ENCODE measurements around the gene IGFL1. TPM values are rescaled to one million over a fixed set of nuclear protein-coding genes. Genes with fewer than 3 reads are reported as not detected.
"Not testable (repeated sequence)": the region's sequence is repeated elsewhere in the genome, so short reads cannot be mapped to it uniquely, and the experiment has no call there.

The IGFL1 gene
- total RNA-seq, 1 experiment from 2014 or later: not detected

DNA sequence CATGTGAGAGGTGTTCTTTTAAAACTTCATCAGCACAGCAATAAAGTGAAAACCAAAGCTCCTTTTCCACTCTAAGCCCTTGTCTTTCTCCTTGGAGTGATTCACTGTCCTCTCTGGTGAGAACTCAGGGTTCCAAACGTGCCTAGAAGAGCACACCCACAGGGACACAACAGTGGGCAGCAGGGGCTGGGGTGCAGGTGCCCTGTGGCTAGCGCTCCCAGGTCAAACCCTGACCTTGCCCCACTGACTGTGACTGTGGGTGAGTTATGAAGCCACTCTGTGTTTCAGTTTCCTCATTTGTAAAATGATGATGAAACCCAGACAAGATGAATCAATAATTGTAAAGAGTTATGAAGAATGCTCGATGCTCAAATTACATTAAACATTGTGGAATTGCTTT is 37.6 kb upstream of the IGFL1 start:
- no peak overlapping the region for H3K4me2 ChIP-seq (ENCODE audit: low read length)
- intact Hi-C loops (cut with micrococcal nuclease): no loop called here
- BruUV-seq (replicated peaks): no TSS peak

GRCh38 chr19:46192626-46192991 is 36.9 kb upstream of the IGFL1 start:
- DNase-seq (ENCODE audit: low read depth, low spot score); H3K27ac ChIP-seq (ENCODE audit: low read depth, low read length); H3K36me3 ChIP-seq (ENCODE audit: control insufficient read depth in 1 of 2, insufficient read depth in 2 of 2, low read length in 2 of 2); intact Hi-C loops (cut with micrococcal nuclease); POLR2A ChIA-PET; H3K9ac ChIP-seq (ENCODE audit: low read length); BruUV-seq (replicated peaks); RAD21 ChIA-PET (ENCODE audit: low non-redundant PET in 1 of 2, low total read pairs in 2 of 2, uncharacterized antibody in 2 of 2, unreplicated experiment in 2 of 2); H4K20me1 ChIP-seq (ENCODE audit: insufficient read depth); H3K79me2 ChIP-seq (ENCODE audit: insufficient read depth, low read length); H3K9me3 ChIP-seq (ENCODE audit: control insufficient read depth in 1 of 2, insufficient read depth in 1 of 2, low read depth in 1 of 2, low read length in 2 of 2); H2AFZ ChIP-seq (ENCODE audit: low read depth, low read length, poor library complexity, severe bottlenecking); H3K4me3 ChIP-seq (replicated peaks in 1 of 2; ENCODE audit: low read depth in 1 of 2, low read length in 2 of 2); H3K9me2 ChIP-seq (ENCODE audit: insufficient read depth): not testable (repeated sequence)
- H3K4me2 ChIP-seq (ENCODE audit: low read length): peak overlapping the region; percentile 60
- peaks cover 36% of the 10 kb centered on the region; the same call in 1 of the 2 replicates for H3K27me3 ChIP-seq (ENCODE audit: insufficient read depth, low read length)
- peaks cover 3 to 15% of the 10 kb centered on the region in 2 experiments; a peak in 3 of 4 replicates for H3K4me1 ChIP-seq (ENCODE audit: control insufficient read depth in 1 of 2, insufficient read depth in 2 of 2, low read length in 2 of 2)
- ATAC-seq: peak; percentile 4; the same call in 1 of the 2 replicates
- CTCF ChIA-PET: interaction anchor here (6.0 kb wide), 1 partner anchor 113 kb away, joined by 128 read pairs; no protein-coding TSS in a partner anchor

More for the DNA sequence above, 37.6 kb upstream of the IGFL1 start:
- Histone ChIP-seq H3K27me3 (ENCODE audit: insufficient read depth, low read length) (peaks cover 41% of the 10 kb centered on the region; the same call in 1 of the 2 replicates), H3K4me3 (replicated peaks in 1 of 2; ENCODE audit: low read depth in 1 of 2, low read length in 2 of 2) (no peak overlapping the region), H3K27ac (ENCODE audit: low read depth, low read length) (no peak overlapping the region), H3K9me2 (ENCODE audit: insufficient read depth) (no peaks in the 10 kb centered on the region), H2AFZ (ENCODE audit: low read depth, low read length, poor library complexity, severe bottlenecking) (no peak overlapping the region), H3K79me2 (ENCODE audit: insufficient read depth, low read length) (no peaks in the 10 kb centered on the region), H3K36me3 (ENCODE audit: control insufficient read depth in 1 of 2, insufficient read depth in 2 of 2, low read length in 2 of 2) (no peaks in the 10 kb centered on the region), H4K20me1 (ENCODE audit: insufficient read depth) (no peaks in the 10 kb centered on the region), H3K4me1 (ENCODE audit: control insufficient read depth in 1 of 2, insufficient read depth in 2 of 2, low read length in 2 of 2) (peaks cover 3 to 9% of the 10 kb centered on the region in 2 experiments; a peak in 3 of 4 replicates), H3K9ac (ENCODE audit: low read length) (no peak overlapping the region), H3K9me3 (ENCODE audit: control insufficient read depth in 1 of 2, insufficient read depth in 1 of 2, low read depth in 1 of 2, low read length in 2 of 2) (no peaks in the 10 kb centered on the region)
- RAD21 ChIA-PET (ENCODE audit: low non-redundant PET in 1 of 2, low total read pairs in 2 of 2, uncharacterized antibody in 2 of 2, unreplicated experiment in 2 of 2): interaction anchor here in 1 of 2 experiments (0.9 kb wide), 1 partner anchor 114 kb away, joined by 3 read pairs; no protein-coding TSS in a partner anchor
- ATAC-seq (no peak), DNase-seq (ENCODE audit: low read depth, low spot score) (no peak)
- TF ChIP-seq POLR2AphosphoS5 (IDR thresholded peaks at IDR 0.05; ENCODE audit: low read depth, low read length) (no peak), EZH2phosphoT487 (IDR thresholded peaks at IDR 0.05; ENCODE audit: borderline replicate concordance) (no peak), ZFX (IDR thresholded peaks at IDR 0.05) (no peak), RAD21 (IDR thresholded peaks at IDR 0.05; ENCODE audit: low read depth) (no peak), TCF7L2 (IDR thresholded peaks at IDR 0.05; ENCODE audit: borderline replicate concordance, extremely low read depth, insufficient read depth, insufficient read length) (no peak), CEBPB (IDR thresholded peaks at IDR 0.05; ENCODE audit: low read depth) (no peak), SRF (IDR thresholded peaks at IDR 0.05; ENCODE audit: low read depth) (no peak), ELF1 (IDR thresholded peaks at IDR 0.05; ENCODE audit: borderline replicate concordance, low read depth) (no peak), ZNF274 (IDR thresholded peaks at IDR 0.05; ENCODE audit: low read depth, low read length) (no peak), SIN3A (IDR thresholded peaks at IDR 0.05; ENCODE audit: low read depth) (no peak), EZH2 (IDR thresholded peaks at IDR 0.05) (no peak), ATF3 (IDR thresholded peaks at IDR 0.05) (no peak), EGR1 (IDR thresholded peaks at IDR 0.05; ENCODE audit: low read depth) (no peak), YY1 (IDR thresholded peaks at IDR 0.05; ENCODE audit: extremely low read depth, insufficient replicate concordance, low read depth, low read length) (no peak), CBX3 (IDR thresholded peaks at IDR 0.05; ENCODE audit: low read depth) (no peak)
- TF ChIP-seq, protein P1, sequence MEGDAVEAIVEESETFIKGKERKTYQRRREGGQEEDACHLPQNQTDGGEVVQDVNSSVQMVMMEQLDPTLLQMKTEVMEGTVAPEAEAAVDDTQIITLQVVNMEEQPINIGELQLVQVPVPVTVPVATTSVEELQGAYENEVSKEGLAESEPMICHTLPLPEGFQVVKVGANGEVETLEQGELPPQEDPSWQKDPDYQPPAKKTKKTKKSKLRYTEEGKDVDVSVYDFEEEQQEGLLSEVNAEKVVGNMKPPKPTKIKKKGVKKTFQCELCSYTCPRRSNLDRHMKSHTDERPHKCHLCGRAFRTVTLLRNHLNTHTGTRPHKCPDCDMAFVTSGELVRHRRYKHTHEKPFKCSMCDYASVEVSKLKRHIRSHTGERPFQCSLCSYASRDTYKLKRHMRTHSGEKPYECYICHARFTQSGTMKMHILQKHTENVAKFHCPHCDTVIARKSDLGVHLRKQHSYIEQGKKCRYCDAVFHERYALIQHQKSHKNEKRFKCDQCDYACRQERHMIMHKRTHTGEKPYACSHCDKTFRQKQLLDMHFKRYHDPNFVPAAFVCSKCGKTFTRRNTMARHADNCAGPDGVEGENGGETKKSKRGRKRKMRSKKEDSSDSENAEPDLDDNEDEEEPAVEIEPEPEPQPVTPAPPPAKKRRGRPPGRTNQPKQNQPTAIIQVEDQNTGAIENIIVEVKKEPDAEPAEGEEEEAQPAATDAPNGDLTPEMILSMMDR (IDR thresholded peaks at IDR 0.05 in 2 of 3, conservative IDR thresholded peaks at IDR 0.05 in 1 of 3; ENCODE audit: borderline replicate concordance in 1 of 3, insufficient read depth in 1 of 3, low read depth in 2 of 3, low read length in 2 of 3): no peak
- POLR2A ChIA-PET: no interaction called here
- CTCF ChIA-PET: interaction anchor here (1.0 to 6.0 kb wide), 3 partner anchors 73 to 163 kb away, joined by 3 to 128 read pairs (median 6); no protein-coding TSS in a partner anchor
